ENCODE data around the gene RHOXF2. TPM values are rescaled to one million over a fixed set of nuclear protein-coding genes. Genes with fewer than 3 reads are reported as not detected.
A peak's percentile ranks its signal among the peaks of the same experiment; 100 is the strongest.
"Not testable (repeated sequence)": the region's sequence is repeated elsewhere in the genome, so short reads cannot be mapped to it uniquely, and the experiment has no call there.

Gene RHOXF2, protein sequence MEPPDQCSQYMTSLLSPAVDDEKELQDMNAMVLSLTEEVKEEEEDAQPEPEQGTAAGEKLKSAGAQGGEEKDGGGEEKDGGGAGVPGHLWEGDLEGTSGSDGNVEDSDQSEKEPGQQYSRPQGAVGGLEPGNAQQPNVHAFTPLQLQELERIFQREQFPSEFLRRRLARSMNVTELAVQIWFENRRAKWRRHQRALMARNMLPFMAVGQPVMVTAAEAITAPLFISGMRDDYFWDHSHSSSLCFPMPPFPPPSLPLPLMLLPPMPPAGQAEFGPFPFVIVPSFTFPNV
- not detected in 2 replicates for total RNA-seq
- 0.39 and 0.41 TPM in 2 replicates for polyA plus RNA-seq

- H3K36me3 ChIP-seq; H3K27me3 ChIP-seq; DNase-seq (ENCODE audit: low read depth in 1 of 2, low spot score in 1 of 2); H3K4me1 ChIP-seq (ENCODE audit: low read depth); H3K4me3 ChIP-seq; H3K9me3 ChIP-seq (ENCODE audit: low read depth); H3K27ac ChIP-seq: not testable (repeated sequence)
Measured at GRCh38 chrX:120158313-120158712, at the start of gene RHOXF2. Gene RHOXF2, plus strand, starts transcription at chrX:120158613. Its CDS starts 138 bp downstream, at chrX:120158751.

GRCh38 chrX:120109378-120109777 is 49.0 kb upstream of the RHOXF2 start:
- TF ChIP-seq, protein P1, sequence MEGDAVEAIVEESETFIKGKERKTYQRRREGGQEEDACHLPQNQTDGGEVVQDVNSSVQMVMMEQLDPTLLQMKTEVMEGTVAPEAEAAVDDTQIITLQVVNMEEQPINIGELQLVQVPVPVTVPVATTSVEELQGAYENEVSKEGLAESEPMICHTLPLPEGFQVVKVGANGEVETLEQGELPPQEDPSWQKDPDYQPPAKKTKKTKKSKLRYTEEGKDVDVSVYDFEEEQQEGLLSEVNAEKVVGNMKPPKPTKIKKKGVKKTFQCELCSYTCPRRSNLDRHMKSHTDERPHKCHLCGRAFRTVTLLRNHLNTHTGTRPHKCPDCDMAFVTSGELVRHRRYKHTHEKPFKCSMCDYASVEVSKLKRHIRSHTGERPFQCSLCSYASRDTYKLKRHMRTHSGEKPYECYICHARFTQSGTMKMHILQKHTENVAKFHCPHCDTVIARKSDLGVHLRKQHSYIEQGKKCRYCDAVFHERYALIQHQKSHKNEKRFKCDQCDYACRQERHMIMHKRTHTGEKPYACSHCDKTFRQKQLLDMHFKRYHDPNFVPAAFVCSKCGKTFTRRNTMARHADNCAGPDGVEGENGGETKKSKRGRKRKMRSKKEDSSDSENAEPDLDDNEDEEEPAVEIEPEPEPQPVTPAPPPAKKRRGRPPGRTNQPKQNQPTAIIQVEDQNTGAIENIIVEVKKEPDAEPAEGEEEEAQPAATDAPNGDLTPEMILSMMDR (IDR thresholded peaks at IDR 0.05; ENCODE audit: low read depth, low read length), result no peak
- no peaks in the 10 kb centered on the region for H3K4me1 ChIP-seq (ENCODE audit: low read depth)

GRCh38 chrX:120111611-120112010 is 46.8 kb upstream of the RHOXF2 start:
- Histone ChIP-seq H3K9me3 (ENCODE audit: low read depth) (no peaks in the 10 kb centered on the region), H3K27me3 (no peaks in the 10 kb centered on the region), H3K27ac (no peak overlapping the region), H3K4me3 (no peak overlapping the region), H3K4me1 (ENCODE audit: low read depth) (no peaks in the 10 kb centered on the region), H3K36me3 (no peaks in the 10 kb centered on the region)
- DNase-seq (ENCODE audit: low read depth in 1 of 2, low spot score in 1 of 2), result no peak
- TF ChIP-seq, protein P1 (IDR thresholded peaks at IDR 0.05; ENCODE audit: low read depth, low read length), result no peak

More at GRCh38 chrX:120109378-120109777, 49.0 kb upstream of the RHOXF2 start:
- DNase-seq (ENCODE audit: low read depth in 1 of 2, low spot score in 1 of 2), result no peak
- Histone ChIP-seq H3K27me3 (no peaks in the 10 kb centered on the region), H3K4me3 (no peak overlapping the region), H3K9me3 (ENCODE audit: low read depth) (no peaks in the 10 kb centered on the region), H3K27ac (no peak overlapping the region), H3K36me3 (no peaks in the 10 kb centered on the region)

DNA sequence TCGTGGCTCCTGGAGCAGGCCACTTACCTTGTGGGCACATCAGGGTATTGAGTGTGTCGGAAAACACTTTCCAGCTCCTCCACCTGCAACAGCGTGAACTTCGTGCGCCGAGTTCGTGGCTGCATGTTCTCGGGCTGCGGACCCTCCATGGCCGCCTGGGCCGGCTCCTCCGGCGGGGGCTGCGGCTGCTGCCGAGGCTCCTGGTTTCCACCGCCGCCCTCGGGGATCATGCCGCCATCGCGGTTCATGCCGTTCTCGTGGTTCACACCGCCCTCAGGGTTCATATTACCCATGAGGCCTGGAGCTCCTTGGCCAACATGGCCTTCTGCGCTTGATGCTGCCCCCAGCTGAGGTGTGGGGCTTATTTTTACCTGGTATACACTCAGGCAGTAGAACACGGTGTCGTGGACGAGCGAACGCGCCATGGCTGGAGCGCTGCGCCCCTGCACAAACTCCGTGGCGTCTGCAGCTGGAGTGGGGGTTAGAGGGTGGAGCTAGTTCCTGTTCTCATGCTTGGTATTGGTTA is 42.9 kb upstream of the RHOXF2 start, which contains the start of gene RHOXF1:
TSS of gene RHOXF1 (minus strand) at position 476 of the 526 bp plus-strand sequence. CDS start at position 425, 51 bp downstream.
- no peak for DNase-seq (ENCODE audit: low read depth in 1 of 2, low spot score in 1 of 2)

DNA sequence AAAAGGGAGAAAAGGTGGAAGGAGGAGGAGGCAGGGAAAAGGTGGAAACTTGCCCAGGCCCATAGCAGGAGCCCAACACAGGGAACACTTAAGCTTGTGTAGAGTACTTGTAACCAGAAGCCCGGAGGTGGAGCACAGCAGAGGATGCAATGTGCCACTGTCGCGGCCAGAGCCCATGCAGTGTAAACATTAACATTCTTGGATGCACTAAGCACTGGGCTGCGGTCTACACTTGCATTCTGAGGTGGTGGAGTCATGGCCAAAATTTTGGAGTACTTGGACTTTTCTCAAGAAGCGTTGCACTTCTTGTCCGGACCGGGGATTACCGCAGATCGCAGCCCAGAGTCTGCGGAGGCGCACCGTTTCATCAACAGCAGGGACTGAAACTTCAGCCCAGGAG is 38.2 kb upstream of the RHOXF2 start:
- Histone ChIP-seq H3K4me3 (no peak overlapping the region), H3K4me1 (ENCODE audit: low read depth) (no peaks in the 10 kb centered on the region), H3K36me3 (no peaks in the 10 kb centered on the region), H3K27ac (no peak overlapping the region), H3K9me3 (ENCODE audit: low read depth) (no peaks in the 10 kb centered on the region), H3K27me3 (no peaks in the 10 kb centered on the region)
- TF ChIP-seq, protein P1 (IDR thresholded peaks at IDR 0.05; ENCODE audit: low read depth, low read length), result no peak
- DNase-seq (ENCODE audit: low read depth in 1 of 2, low spot score in 1 of 2), result no peak

More for the DNA sequence above, 42.9 kb upstream of the RHOXF2 start, which contains the start of gene RHOXF1:
- H3K4me1 ChIP-seq (ENCODE audit: low read depth), result no peaks in the 10 kb centered on the region
- TF ChIP-seq, protein P1 (IDR thresholded peaks at IDR 0.05; ENCODE audit: low read depth, low read length), result no peak
- H3K9me3 ChIP-seq (ENCODE audit: low read depth), result no peaks in the 10 kb centered on the region
- no peak within 1 kb of the TSS for H3K27ac ChIP-seq
- H3K27me3 ChIP-seq, result no peaks in the 10 kb centered on the region
- no peak within 1 kb of the TSS for H3K4me3 ChIP-seq
- H3K36me3 ChIP-seq, result no peaks in the 10 kb centered on the region

DNA sequence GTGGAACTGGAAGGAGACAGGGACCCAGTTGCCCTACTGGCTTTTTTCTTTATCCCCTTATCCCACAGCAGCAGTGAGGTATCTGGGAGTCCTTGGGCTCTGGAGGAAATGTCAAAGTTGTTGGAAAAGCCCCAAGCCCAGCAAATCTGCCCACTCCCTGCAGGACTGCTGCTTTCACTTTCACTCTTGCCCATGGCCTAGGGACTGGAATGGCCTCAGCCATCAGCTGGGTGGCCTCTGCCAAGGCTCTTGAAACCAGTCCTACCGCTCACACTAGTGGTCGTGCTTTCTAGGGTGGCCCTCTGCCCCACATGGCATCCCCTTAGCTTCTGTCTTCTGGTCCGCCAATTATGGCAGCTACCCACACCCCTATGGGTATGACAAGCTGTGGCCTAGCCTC is 33.0 kb upstream of the RHOXF2 start:
- TF ChIP-seq, protein P1 (IDR thresholded peaks at IDR 0.05; ENCODE audit: low read depth, low read length), result no peak
- no peaks in the 10 kb centered on the region for H3K36me3 ChIP-seq
- H3K4me1 ChIP-seq (ENCODE audit: low read depth), result no peaks in the 10 kb centered on the region
- H3K9me3 ChIP-seq (ENCODE audit: low read depth), result no peaks in the 10 kb centered on the region
- no peak overlapping the region for H3K4me3 ChIP-seq
- H3K27me3 ChIP-seq, result no peaks in the 10 kb centered on the region
- H3K27ac ChIP-seq, result no peak overlapping the region
- peak in 1 of 2 donors; percentile 9 for DNase-seq (ENCODE audit: low read depth in 1 of 2, low spot score in 1 of 2)

DNA sequence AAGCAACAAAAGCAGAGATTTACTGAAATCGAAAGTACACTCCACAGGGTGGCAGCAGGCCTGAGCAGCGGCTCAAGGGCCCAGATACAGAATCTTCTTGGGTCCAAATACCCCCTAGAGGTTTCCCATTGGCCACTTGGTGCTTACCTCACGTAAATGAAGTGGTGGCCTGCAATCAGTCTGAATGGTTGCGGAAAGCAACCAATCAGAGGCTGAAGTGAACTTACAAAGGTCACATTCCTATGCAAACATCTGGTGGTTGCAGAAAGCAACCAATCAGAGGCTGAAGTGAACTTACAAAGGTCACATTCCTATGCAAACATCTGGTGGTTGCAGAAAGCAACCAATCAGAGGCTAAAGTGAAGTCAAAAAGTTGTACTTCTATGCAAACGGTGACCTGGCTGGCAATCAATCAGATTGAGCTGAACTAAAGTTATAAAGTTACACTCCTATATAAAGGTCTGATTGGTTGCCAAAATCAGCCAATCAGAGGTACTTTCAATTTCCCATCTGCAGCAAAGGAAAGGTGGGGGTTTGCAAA is 30.0 kb upstream of the RHOXF2 start:
- DNase-seq (ENCODE audit: low read depth in 1 of 2, low spot score in 1 of 2); H3K9me3 ChIP-seq (ENCODE audit: low read depth); H3K4me1 ChIP-seq (ENCODE audit: low read depth); H3K27me3 ChIP-seq; H3K27ac ChIP-seq; H3K4me3 ChIP-seq; H3K36me3 ChIP-seq: not testable (repeated sequence)
